HG03354 (cell line): Measurements from ENCODE around the gene KCTD1.
A peak's percentile ranks its signal among the peaks of the same experiment; 100 is the strongest.

ENCODE experiments used
- ATAC-seq: cut with Tn5 transposase; IDR thresholded peaks from one replicate; pipeline ENCODE4 v1.9.1; 2021; ENCODE audit warnings: mild to moderate bottlenecking; ENCODE audit not compliant: unreplicated experiment, poor library complexity, severe bottlenecking

The KCTD1 gene

GRCh38 chr18:26414901-26415440 lies 133.4 kb downstream of the KCTD1 start:
- no peak for ATAC-seq

GRCh38 chr18:26409091-26409490 lies 139.3 kb downstream of the KCTD1 start:
- ATAC-seq = no peak

GRCh38 chr18:26407736-26408601 lies 140.4 kb downstream of the KCTD1 start:
- ATAC-seq = no peak

- ATAC-seq = no peak
Measured at GRCh38 chr18:26406854-26407517, 141.4 kb downstream of the KCTD1 start.

GRCh38 chr18:26406324-26406723 lies 142.0 kb downstream of the KCTD1 start:
- ATAC-seq = no peak

GRCh38 chr18:26405190-26405801 lies 143.1 kb downstream of the KCTD1 start:
- ATAC-seq = peak; percentile 87
